ENCODE data around the gene CLIP3.
A peak's percentile ranks its signal among the peaks of the same experiment; 100 is the strongest.
"Not testable (repeated sequence)": the region's sequence is repeated elsewhere in the genome, so short reads cannot be mapped to it uniquely, and the experiment has no call there.

CLIP3 gene

GRCh38 chr19:36006955-36007354, 25.7 kb downstream of the CLIP3 start:
- no peak for DNase-seq

- no peak for DNase-seq
Observed at GRCh38 chr19:36003284-36003683, 29.4 kb downstream of the CLIP3 start.

- no peak for DNase-seq
Observed at GRCh38 chr19:36001605-36002004, 31.1 kb downstream of the CLIP3 start.

GRCh38 chr19:35996777-35997176, 35.9 kb downstream of the CLIP3 start:
- no peak for DNase-seq

- DNase-seq = peak; percentile 98
Observed at GRCh38 chr19:35995048-35995993, 37.4 kb downstream of the CLIP3 start, which contains the start of gene SDHAF1. Gene SDHAF1 (plus strand): TSS chr19:35995188. CDS start chr19:35995275, 87 bp downstream.

GRCh38 chr19:35993923-35994598, 38.6 kb downstream of the CLIP3 start:
- peak; percentile 53 for DNase-seq

- no peak for DNase-seq
Observed at GRCh38 chr19:35992907-35993765, 39.5 kb downstream of the CLIP3 start.

GRCh38 chr19:35991731-35992450, 40.8 kb downstream of the CLIP3 start:
- DNase-seq = no peak

GRCh38 chr19:35990771-35991730, 41.6 kb downstream of the CLIP3 start:
- DNase-seq = no peak

GRCh38 chr19:35990156-35990555, 42.5 kb downstream of the CLIP3 start:
- no peak for DNase-seq

- no peak for DNase-seq
Observed at GRCh38 chr19:35988824-35989223, 43.8 kb downstream of the CLIP3 start.

- DNase-seq = no peak
Observed at GRCh38 chr19:35987571-35987896, 45.1 kb downstream of the CLIP3 start.

GRCh38 chr19:35986664-35987570, 45.8 kb downstream of the CLIP3 start:
- DNase-seq = peak; percentile 54

GRCh38 chr19:35986111-35986510, 46.6 kb downstream of the CLIP3 start:
- DNase-seq = no peak

- no peak for DNase-seq
Observed at GRCh38 chr19:35983177-35983576, 49.5 kb downstream of the CLIP3 start.

- not testable (repeated sequence) for DNase-seq
Observed at GRCh38 chr19:35980997-35981396, 51.7 kb downstream of the CLIP3 start.

GRCh38 chr19:35978832-35979365, 53.8 kb downstream of the CLIP3 start:
- no peak for DNase-seq

- no peak for DNase-seq
Observed at GRCh38 chr19:35978271-35978670, 54.4 kb downstream of the CLIP3 start.

GRCh38 chr19:35977446-35978222, 55.0 kb downstream of the CLIP3 start:
- DNase-seq = peak; percentile 80

Measured in hematopoietic multipotent progenitor cell treated with erythropoietin and hydrocortisone succinate and interleukin-3 and kit ligand, for 6 days (in vitro differentiated cells).